NCI-H82 treated with DMSO at 0.1 percent for 48 hours (cell line): ENCODE results near the gene UCN2.
"Not testable (repeated sequence)": the region's sequence is repeated elsewhere in the genome, so short reads cannot be mapped to it uniquely, and the experiment has no call there.

ENCODE experiments used
- DNase-seq: peaks from one replicate; lab custom pipeline; 2025; ENCODE audit not compliant: unreplicated experiment; lab: John Stamatoyannopoulos, UW

The UCN2 gene

GRCh38 chr3:48543271-48543866 is 20.2 kb downstream of the UCN2 start:
- peak; percentile 26 for DNase-seq

GRCh38 chr3:48538451-48538850 is 25.1 kb downstream of the UCN2 start:
- DNase-seq: no peak

- no peak for DNase-seq
Observed at GRCh38 chr3:48536785-48537184, 26.8 kb downstream of the UCN2 start.

GRCh38 chr3:48536116-48536515 is 27.5 kb downstream of the UCN2 start:
- DNase-seq: no peak

GRCh38 chr3:48535578-48535977 is 28.0 kb downstream of the UCN2 start:
- DNase-seq: no peak

GRCh38 chr3:48532977-48533337 is 30.6 kb downstream of the UCN2 start:
- DNase-seq: no peak

GRCh38 chr3:48532271-48532976 is 31.2 kb downstream of the UCN2 start:
- no peak for DNase-seq

- DNase-seq: not testable (repeated sequence)
Observed at GRCh38 chr3:48530701-48531100, 32.9 kb downstream of the UCN2 start.

GRCh38 chr3:48528754-48529153 is 34.8 kb downstream of the UCN2 start:
- DNase-seq: no peak

GRCh38 chr3:48528048-48528447 is 35.5 kb downstream of the UCN2 start:
- DNase-seq: no peak

GRCh38 chr3:48524970-48525369 is 38.6 kb downstream of the UCN2 start:
- DNase-seq: no peak

GRCh38 chr3:48521635-48522034 is 41.9 kb downstream of the UCN2 start:
- DNase-seq: no peak

- no peak for DNase-seq
Observed at GRCh38 chr3:48519277-48519643, 44.3 kb downstream of the UCN2 start.

GRCh38 chr3:48518638-48519276 is 44.8 kb downstream of the UCN2 start:
- no peak for DNase-seq

GRCh38 chr3:48518069-48518468 is 45.5 kb downstream of the UCN2 start:
- no peak for DNase-seq

- DNase-seq: no peak
Observed at GRCh38 chr3:48516571-48516970, 47.0 kb downstream of the UCN2 start.

GRCh38 chr3:48514431-48515227 is 49.0 kb downstream of the UCN2 start:
- no peak for DNase-seq
